BE2C (cell line): ENCODE measurements around the gene PRELP.

Experiments used
- DNase-seq: peaks from one replicate; pipeline ENCODE4 v3.0.0-alpha.2; 2020
- H3K27me3 ChIP-seq: fragments of 250-450 bp; sonication (Bioruptor Pico); 2 replicates; pipeline ENCODE4 v1.5.1; 2020; ENCODE audit warnings: mild to moderate bottlenecking
- H3K36me3 ChIP-seq: fragments of 250-450 bp; sonication (Bioruptor Pico); 2 replicates; pipeline ENCODE4 v1.5.1; 2020; ENCODE audit warnings: mild to moderate bottlenecking
- H3K4me1 ChIP-seq: fragments of 250-450 bp; sonication (Bioruptor Pico); 2 replicates; pipeline ENCODE4 v1.5.1; 2020
- H3K4me3 ChIP-seq: 2 replicates; pipeline ENCODE4 v1.5.1; 2011; ENCODE audit warnings: low read depth, low read length
- H3K9me3 ChIP-seq: fragments of 250-450 bp; sonication (Bioruptor Pico); 2 replicates; pipeline ENCODE4 v1.5.1; 2020
- CTCF ChIP-seq: IDR thresholded peaks from 2 replicates; pipeline ENCODE4 v1.5.1; 2012; ENCODE audit warnings: mild to moderate bottlenecking, low read depth, low read length

PRELP gene

GRCh38 chr1:203476216-203476814, 709 bp downstream of the PRELP start:
- Histone ChIP-seq H3K36me3 (no peaks in the 10 kb centered on the region), H3K9me3 (no peaks in the 10 kb centered on the region), H3K27me3 (no peaks in the 10 kb centered on the region), H3K4me3 (no peak overlapping the region), H3K4me1 (peaks cover 12% of the 10 kb centered on the region)
- DNase-seq: no peak
- TF ChIP-seq CTCF: no peak

DNA sequence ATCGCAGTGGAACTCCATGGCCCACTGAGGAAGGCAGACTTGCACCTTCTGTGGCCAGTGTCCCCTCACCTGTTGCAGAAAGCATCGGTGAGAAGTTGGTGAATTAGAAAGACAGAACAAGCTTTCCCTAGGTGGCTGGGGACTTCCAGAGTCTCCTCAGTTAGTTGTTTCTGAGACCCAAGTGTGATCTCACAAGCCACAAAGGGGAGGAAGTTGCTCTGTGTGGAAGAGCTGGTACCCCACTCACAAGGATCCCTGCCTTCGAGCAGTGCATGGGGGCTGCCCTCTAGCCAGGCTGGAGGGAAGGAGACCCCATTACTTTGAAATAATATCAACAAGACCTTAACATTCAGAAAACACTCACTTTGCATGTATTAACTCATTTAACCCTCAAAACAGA, 2.1 kb downstream of the PRELP start:
- Histone ChIP-seq H3K9me3 (no peaks in the 10 kb centered on the region), H3K36me3 (no peaks in the 10 kb centered on the region), H3K27me3 (no peaks in the 10 kb centered on the region), H3K4me1 (peaks cover 12% of the 10 kb centered on the region), H3K4me3 (no peak overlapping the region)
- TF ChIP-seq CTCF: no peak
- no peak for DNase-seq

DNA sequence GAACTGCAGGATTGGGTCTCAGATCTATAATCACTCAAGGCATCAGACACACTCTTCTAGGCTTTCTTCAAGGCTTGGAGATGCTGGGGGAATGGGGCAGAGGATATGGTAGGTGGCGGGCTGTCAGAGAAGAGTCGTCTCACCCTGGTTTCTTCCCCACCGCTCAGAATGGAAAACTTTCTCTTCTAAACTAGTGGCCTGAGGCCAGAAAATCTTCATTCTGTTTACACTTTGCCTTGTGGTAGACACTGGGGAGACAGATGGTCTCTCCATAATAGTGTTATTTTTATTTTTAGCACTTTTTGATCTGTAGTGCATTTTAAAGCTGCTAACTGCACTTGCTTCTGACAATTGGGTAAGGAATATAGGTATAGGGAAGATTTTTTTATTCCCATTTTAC, 2.6 kb downstream of the PRELP start:
- Histone ChIP-seq H3K36me3 (no peaks in the 10 kb centered on the region), H3K9me3 (no peaks in the 10 kb centered on the region), H3K4me1 (peaks cover 12% of the 10 kb centered on the region), H3K4me3 (no peak overlapping the region), H3K27me3 (no peaks in the 10 kb centered on the region)
- no peak for DNase-seq
- TF ChIP-seq CTCF: no peak

DNA sequence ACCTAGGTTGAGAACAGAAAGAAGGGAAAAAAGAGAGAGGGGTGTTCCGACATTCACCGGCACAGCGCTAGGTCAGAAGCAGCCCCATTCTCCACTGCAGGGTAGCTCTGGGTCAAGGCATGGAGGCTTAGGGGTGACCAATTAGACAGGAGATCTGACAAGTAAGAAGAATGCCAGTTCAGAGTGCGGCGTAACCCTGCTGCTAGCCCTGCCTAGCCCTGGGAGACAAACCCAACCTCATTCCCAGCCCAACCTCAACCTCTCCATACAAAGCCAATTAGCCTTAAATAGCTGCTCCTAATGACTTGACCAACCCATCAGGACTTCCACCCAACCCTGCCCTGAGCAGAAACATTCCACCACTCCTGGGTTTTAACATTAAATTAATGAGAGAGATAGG, 3.4 kb downstream of the PRELP start:
- H3K4me1 ChIP-seq: peaks cover 12% of the 10 kb centered on the region
- no peak for DNase-seq
- no peak overlapping the region for H3K4me3 ChIP-seq
- H3K9me3 ChIP-seq: no peaks in the 10 kb centered on the region
- H3K27me3 ChIP-seq: no peaks in the 10 kb centered on the region
- no peaks in the 10 kb centered on the region for H3K36me3 ChIP-seq
- no peak for TF ChIP-seq CTCF

GRCh38 chr1:203479646-203480045, 4.0 kb downstream of the PRELP start:
- DNase-seq: no peak
- Histone ChIP-seq H3K4me3 (no peak overlapping the region), H3K27me3 (no peaks in the 10 kb centered on the region), H3K36me3 (no peaks in the 10 kb centered on the region), H3K4me1 (peaks cover 12% of the 10 kb centered on the region), H3K9me3 (no peaks in the 10 kb centered on the region)
- TF ChIP-seq CTCF: no peak

DNA sequence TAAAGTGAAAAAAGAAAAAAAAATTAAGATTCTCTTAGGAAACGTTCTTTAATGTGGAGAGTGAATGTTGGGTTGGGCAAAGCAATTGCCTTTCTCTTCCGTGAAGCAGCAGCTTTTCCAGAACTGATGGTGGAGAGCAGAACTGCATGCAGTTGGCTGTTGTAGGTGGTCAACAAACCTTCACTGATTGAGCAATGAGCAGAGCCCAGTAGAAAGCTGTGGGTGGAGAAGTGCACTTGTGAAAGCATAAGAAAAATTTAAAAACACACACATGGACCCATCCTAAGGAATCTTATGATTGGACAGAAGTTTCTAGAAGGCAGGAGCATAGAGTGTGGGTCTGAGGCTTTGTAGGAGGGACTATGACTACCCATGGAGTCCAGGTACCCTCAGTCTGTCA, 4.5 kb downstream of the PRELP start:
- Histone ChIP-seq H3K27me3 (no peaks in the 10 kb centered on the region), H3K36me3 (no peaks in the 10 kb centered on the region), H3K4me1 (peaks cover 12% of the 10 kb centered on the region), H3K9me3 (no peaks in the 10 kb centered on the region), H3K4me3 (no peak overlapping the region)
- no peak for DNase-seq
- TF ChIP-seq CTCF: no peak
